Stimulated activated CD4-positive, alpha-beta T cell treated with anti-CD3 and anti-CD28 coated beads, Interleukin-1b, Interleukin-23, amount 100 ng/mL, for 48 hours (primary cell): Measurements from ENCODE around the gene TMEM44.

Experiments
- DNase-seq: peaks from one replicate; pipeline ENCODE4 v3.0.0-alpha.2; 2020

The TMEM44 gene, protein sequence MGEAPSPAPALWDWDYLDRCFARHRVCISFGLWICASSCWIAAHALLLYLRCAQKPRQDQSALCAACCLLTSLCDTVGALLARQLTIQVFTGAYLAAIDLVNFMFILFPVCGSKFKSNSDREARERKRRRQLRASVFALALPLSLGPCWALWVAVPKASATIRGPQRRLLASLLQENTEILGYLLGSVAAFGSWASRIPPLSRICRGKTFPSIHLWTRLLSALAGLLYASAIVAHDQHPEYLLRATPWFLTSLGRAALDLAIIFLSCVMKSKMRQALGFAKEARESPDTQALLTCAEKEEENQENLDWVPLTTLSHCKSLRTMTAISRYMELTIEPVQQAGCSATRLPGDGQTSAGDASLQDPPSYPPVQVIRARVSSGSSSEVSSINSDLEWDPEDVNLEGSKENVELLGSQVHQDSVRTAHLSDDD

DNA sequence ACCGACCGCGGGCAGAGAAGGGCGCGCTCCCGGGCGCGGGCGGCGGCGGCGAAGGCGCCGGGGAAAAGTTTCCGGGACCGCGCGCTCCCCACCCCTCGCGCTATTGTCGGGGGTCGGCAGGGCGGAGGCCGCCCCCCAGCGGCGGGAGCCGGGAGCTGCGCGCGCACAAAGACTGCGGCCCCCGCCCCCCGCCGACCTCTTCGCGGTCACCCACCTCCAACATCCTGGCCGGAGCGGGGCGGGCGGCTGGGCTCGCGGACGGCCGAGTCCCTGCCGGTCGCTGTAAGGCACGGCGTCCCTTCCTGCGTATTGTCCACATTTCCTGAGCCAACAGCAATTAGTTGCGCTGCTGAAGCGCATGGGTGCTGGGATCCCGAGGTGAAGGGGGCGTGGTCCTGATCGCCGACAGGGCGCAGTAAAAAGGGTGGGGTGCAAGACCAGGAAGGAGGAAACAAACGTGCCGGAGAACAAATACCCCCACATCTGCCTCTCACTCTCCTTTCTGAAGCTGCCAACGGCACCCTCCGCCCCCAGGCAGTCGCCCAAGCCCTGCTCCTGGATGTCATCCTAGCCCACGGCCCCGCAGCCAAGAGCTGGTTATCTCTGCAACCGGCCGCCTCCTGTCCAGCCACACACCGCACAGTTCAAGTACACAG lies at the start of gene TMEM44:
Gene TMEM44, minus strand, starts transcription at position 71 of the 656 bp plus-strand sequence. CDS start 204 bp downstream, outside the sequence.
- DNase-seq = peak; percentile 57

- peak; percentile 73 for DNase-seq
These were observed 49.6 kb upstream of the TMEM44 start for GRCh38 chr3:194682694-194683310.

DNA sequence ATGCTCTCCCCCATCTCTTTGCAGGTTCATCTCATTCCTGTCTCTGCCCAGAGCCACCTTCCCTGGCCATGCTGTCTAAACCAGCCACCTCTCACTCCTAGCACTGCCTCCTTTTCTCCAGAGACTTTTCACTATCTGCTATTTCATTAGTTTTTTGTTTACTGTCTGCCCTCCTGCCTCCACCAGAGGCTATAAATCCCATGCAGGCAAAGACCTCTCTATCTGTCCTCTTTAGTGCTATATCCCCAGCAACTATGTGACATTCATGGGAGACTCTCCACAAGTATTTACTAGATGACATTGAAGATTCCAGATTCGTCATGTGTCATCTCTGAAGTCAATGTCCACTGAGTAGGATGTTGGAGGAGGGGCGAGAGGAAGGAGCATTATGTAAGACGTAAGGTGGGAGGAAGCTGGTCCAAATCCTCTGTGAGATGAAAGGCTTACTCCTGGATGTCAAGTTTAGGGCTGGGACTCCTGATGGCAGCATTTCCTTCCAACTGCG lies 49.0 kb upstream of the TMEM44 start:
- no peak for DNase-seq

- DNase-seq = no peak
These were observed 47.8 kb upstream of the TMEM44 start for GRCh38 chr3:194680888-194681615.

DNA sequence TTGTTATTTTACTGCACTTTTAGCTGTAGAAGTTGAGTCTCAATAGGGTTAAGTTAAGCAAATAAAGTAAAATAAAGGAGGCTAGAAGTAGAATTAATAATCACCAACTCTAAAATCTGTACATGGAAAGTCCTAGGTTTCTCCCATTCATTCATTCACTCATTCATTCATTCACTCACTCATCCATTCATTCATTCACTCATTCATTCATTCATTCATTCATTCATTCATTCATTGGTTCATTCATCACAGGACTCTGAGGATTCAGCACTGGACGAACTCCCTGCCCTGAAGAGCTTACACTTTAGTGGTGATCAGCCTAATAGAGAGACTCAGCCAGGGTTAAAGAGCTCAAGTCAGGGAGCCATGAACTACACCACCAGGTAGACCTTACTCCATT lies 43.3 kb upstream of the TMEM44 start:
- no peak for DNase-seq

- DNase-seq = no peak
These were observed 42.5 kb upstream of the TMEM44 start for GRCh38 chr3:194675680-194676079.

- peak; percentile 77 for DNase-seq
These were observed 41.9 kb upstream of the TMEM44 start for GRCh38 chr3:194675081-194675640.

GRCh38 chr3:194673761-194674160 lies 40.5 kb upstream of the TMEM44 start:
- no peak for DNase-seq

- DNase-seq = no peak
These were observed 39.7 kb upstream of the TMEM44 start for GRCh38 chr3:194672876-194673275.

GRCh38 chr3:194671900-194672808 lies 38.9 kb upstream of the TMEM44 start, which contains the start of gene LSG1:
Gene LSG1 (minus strand): TSS chr3:194672191. CDS start chr3:194672162, 29 bp downstream.
- DNase-seq = peak; percentile 89

DNA sequence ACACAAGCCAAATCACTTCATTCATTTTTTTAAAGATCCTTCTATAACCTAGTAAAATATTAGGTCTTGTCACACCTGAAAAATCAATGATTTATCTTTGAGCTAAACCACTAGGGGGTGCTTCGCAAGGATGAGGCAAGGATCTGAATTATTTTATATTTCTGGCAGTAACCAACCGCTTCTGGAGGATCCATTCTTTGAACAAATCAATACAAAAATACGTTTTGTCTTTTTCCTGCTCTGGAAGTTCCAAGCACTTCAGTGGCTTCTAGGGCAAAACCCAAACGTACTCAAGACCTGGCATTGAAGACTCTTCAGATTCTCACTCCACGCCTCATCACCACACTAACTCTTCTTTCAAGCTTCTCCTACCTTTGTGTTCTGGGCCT lies 38.3 kb upstream of the TMEM44 start:
- no peak for DNase-seq

DNA sequence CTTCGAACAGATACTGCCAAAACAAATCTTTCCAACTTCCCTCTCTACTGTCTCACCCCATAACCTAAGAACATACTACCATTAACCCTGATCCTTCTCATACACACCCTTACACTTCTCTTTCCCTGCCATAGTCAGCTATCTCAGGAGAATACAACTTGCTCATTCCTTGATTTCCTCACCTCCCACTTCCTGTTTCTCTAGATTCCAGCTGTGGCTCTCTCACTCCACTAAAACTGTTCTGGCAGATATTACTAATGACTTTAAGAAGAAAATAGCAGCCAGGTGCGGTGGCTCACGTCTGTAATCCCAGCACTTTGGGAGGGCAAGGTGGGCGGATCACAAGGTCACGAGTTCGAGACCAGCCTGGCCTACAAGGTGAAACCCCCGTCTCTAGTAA lies 34.1 kb upstream of the TMEM44 start:
- no peak for DNase-seq

- no peak for DNase-seq
These were observed 31.6 kb upstream of the TMEM44 start for GRCh38 chr3:194664857-194665256.

DNA sequence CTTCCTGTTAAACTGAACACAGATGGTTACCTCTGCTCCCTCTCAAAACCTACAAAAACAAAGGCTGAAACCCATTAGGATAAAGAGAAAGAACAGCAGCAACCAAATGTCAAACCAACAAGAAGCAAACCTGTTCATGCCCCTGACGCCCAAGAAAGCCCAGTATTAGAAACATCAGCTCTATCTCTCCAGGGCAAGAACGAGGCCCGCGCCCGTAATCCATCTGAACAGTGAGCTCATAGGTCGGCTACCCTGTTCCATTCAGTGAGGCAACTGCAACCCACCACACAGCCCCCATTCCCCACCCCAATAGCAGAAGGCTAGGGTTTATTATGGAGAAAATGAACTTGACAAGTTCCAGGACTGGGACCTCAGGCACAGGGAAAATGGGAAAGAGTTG lies 28.7 kb upstream of the TMEM44 start:
- DNase-seq = no peak

DNA sequence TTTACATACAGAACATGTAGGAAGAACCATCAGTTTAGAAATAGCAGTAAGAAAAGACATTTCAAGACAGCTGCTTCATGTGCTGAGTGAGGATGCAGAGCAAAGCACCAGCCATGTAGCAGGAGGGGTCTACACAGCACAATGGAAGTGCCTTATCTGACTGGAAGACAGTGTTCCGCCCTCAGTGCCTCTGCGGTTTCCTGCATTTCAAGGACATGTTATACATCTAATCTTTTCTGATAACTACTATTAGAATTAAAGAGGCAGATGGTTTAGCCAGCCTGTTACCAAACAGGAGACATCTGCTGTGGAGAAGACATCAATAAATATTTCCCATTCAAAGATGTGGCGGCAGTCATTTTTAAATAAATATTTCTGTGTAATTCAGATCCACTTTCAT lies 28.2 kb upstream of the TMEM44 start:
- no peak for DNase-seq

GRCh38 chr3:194659778-194660177 lies 26.6 kb upstream of the TMEM44 start:
- no peak for DNase-seq

DNA sequence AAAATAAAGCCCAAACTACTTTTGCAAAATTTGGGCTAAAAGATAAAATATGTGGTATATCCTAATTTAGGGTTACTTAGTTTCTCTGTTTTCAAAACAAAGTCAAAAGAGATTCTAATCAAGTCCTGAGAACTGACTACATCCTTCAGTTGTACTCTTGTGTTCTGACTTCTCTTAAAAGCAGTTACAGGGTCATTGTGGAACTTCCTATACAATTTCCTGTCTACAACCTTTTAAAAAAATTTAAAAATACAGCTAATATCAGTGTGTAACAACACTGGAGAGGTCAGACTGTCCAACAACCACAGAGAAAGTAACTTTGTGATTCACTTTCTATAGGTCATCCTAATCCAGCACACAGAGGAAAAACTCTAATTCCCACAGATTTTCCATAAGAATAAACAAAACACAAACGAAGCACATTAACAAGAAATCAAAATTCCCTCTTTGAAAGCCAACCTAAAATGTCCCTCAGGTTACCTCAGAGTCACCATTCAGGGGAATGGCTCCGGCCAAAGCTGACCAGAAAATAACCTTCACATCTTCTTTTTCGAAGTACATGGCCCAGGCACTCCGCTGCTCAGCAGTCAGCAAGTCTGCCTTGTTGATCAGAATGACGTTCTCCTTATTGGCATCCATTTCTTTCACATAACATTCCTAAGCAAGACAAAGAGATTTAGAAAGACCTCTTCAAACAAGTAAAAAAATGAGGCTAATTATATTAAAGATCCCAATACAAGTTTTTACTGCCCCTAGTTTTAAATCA lies 25.4 kb upstream of the TMEM44 start:
- no peak for DNase-seq

GRCh38 chr3:194657439-194657838 lies 24.2 kb upstream of the TMEM44 start:
- DNase-seq = no peak

- no peak for DNase-seq
These were observed 21.2 kb upstream of the TMEM44 start for GRCh38 chr3:194654443-194654842.

DNA sequence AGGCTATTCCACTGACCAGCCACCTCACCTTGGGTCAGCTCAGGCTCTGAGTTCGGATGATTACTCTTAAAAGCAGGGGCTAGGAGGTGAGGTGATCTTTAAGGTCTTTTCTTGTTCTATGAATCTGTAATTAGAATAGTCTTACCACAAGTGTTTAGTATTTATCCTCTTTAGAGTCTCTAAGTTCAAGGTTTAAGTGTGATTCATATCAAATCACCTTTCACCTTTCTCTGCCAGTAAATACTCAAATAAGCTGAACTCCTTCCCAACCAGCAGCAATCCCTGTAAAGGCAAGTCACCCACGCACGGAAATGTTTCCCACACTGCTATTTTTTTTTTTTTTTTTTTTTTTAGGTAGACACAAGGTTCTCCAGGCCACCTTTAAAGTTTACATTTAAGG lies 14.5 kb upstream of the TMEM44 start:
- DNase-seq = no peak

GRCh38 chr3:194642769-194643168 lies 9.6 kb upstream of the TMEM44 start:
- DNase-seq = no peak
